ENCODE results near the gene RFX2. TPM values are rescaled to one million over a fixed set of nuclear protein-coding genes. Genes with fewer than 3 reads are reported as not detected.

RFX2 gene
- total RNA-seq = 1 to 10 TPM; 2.3 to 7.8 (median 4.4) TPM
- 10 to 100 TPM in 1 of 3 donors, 1 to 10 TPM in 2; 2.7 to 10.4 (median 4.8) TPM for polyA plus RNA-seq
- long read RNA-seq, donor 1 = 0 reads
- long read RNA-seq, donor 2 = 0 reads
- long read RNA-seq, donor 3 = 0 reads
- long read RNA-seq, donor 4, partial matches to known transcripts = 1 of 1 reads
- long read RNA-seq, donor 4, other reads (novel, unspliced or antisense) = 0 of 1 reads
- long read RNA-seq, donor 5, partial matches to known transcripts = 3 of 8 reads
- long read RNA-seq, donor 5, other reads (novel, unspliced or antisense) = 3 of 8 reads
- long read RNA-seq, donor 6, partial matches to known transcripts = 1 of 2 reads
- long read RNA-seq, donor 6, other reads (novel, unspliced or antisense) = 1 of 2 reads
- long read RNA-seq, donor 7 = 0 reads
- long read RNA-seq, donor 8 = 0 reads
- long read RNA-seq, donor 9 = 0 reads
- long read RNA-seq, donor 10 = 0 reads

DNA sequence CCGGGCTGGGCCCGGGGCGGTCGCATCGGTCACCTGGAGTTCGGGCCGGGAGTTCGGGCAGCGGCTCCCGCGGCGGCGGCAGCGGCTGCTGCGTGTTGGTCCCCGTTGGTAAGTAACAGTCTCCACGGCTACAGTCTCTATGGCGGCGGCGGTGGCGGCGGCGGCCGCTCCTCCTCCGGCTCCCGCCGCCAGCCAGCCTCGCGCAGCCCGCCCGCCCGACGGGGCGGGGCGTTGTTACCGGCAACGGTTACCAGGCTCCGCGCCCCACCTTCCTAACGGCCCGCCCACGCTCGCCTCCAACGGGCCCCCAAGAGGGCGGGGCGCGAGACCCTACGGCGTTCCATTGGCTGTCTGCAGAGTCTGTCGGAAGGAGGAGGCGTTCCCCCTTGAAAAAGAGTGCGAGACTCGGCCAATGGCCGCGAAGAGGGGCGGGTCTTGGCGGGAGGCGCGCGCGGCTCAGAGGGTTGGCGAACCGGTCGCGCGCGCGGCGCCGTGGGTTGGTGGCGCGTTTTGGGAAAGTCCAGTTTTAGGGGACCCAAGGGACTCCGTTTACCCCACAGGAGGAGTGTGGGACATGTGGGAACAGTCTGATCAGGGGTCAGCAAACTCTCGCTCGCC lies at the start of gene RFX2:
TSS of gene RFX2 (minus strand) at position 141 of the 618 bp plus-strand sequence. CDS start 63,004 bp downstream, outside the sequence.
- no peaks in the 10 kb centered on the region for H3K36me3 ChIP-seq (replicated peaks in 1 of 2)
- peak; percentile 98 to 99 (median 99) for DNase-seq
- TF ChIP-seq, protein P1, sequence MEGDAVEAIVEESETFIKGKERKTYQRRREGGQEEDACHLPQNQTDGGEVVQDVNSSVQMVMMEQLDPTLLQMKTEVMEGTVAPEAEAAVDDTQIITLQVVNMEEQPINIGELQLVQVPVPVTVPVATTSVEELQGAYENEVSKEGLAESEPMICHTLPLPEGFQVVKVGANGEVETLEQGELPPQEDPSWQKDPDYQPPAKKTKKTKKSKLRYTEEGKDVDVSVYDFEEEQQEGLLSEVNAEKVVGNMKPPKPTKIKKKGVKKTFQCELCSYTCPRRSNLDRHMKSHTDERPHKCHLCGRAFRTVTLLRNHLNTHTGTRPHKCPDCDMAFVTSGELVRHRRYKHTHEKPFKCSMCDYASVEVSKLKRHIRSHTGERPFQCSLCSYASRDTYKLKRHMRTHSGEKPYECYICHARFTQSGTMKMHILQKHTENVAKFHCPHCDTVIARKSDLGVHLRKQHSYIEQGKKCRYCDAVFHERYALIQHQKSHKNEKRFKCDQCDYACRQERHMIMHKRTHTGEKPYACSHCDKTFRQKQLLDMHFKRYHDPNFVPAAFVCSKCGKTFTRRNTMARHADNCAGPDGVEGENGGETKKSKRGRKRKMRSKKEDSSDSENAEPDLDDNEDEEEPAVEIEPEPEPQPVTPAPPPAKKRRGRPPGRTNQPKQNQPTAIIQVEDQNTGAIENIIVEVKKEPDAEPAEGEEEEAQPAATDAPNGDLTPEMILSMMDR (IDR thresholded peaks at IDR 0.05) = no peak
- TF ChIP-seq POLR2A (IDR thresholded peaks at IDR 0.05) = peak in 1 of 2 donors; percentile 59
- H3K4me1 ChIP-seq (replicated peaks in 1 of 2) = peaks cover 15 to 17% of the 10 kb centered on the region in 2 donors
- no peaks in the 10 kb centered on the region for H3K9me3 ChIP-seq (replicated peaks in 1 of 3)
- H3K27ac ChIP-seq = peak within 1 kb of the TSS in 3 of 5 donors; percentile 50 to 82 (median 75)
- peak within 1 kb of the TSS in 2 of 4 donors; percentile 55 to 94 for H3K4me3 ChIP-seq
- 0 to 1% (median 1%) methylated on average over 17 to 75 of the region's 75 CpGs for WGBS, 4 donors
- no peaks in the 10 kb centered on the region for H3K27me3 ChIP-seq
- intact Hi-C loops (cut with DNase I) = no loop called here

DNA sequence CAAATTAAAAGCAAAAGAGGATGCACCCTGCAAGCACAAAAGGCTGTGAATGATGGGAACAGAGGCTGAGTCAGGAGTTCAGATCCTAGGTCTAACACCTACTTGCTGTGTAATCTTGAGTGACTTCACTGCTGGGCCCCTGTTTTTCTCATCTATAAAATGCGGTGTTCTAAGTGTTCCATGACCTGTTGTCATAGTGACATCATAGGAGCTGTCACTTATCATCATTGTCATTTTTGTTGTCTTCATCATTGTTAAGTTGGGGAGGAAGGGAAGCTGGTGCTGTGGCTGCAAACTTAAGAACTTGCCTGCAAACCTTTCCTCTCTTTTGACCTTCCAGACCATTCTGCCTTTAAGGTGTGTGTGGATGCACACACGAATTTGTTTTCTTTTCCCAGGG lies 45.7 kb upstream of the RFX2 start:
- H3K4me1 ChIP-seq (replicated peaks in 1 of 2) = no peaks in the 10 kb centered on the region
- H3K4me3 ChIP-seq = no peak overlapping the region
- DNase-seq = no peak
- 44 to 56% (median 51%) methylated on average over 2 of the region's 2 CpGs for WGBS, 4 donors
- no peak overlapping the region for H3K27ac ChIP-seq
- no peak for TF ChIP-seq POLR2A (IDR thresholded peaks at IDR 0.05)
- TF ChIP-seq, protein P1 (IDR thresholded peaks at IDR 0.05) = no peak
- H3K9me3 ChIP-seq (replicated peaks in 1 of 3) = no peaks in the 10 kb centered on the region
- no peaks in the 10 kb centered on the region for H3K36me3 ChIP-seq (replicated peaks in 1 of 2)
- no peaks in the 10 kb centered on the region for H3K27me3 ChIP-seq
- intact Hi-C loops (cut with DNase I) = no loop called here

DNA sequence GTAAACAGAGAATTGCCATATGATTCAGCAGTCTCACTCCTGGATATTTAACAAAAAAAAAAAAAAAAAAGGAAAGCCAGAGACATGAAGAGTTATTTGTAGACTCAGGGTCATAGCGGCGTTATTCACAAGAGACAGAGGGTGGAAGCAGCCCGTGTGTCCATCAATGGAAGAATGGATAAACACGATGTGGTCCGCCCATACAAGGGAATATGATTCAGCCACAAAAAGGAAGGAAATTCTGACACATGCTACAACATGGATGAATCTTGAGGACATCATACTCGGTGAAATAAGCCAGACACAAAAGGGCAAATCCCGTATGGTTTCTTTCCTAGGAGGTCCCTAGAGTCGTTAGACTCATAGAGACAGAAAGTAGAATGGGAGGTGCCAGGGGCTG lies 40.0 kb upstream of the RFX2 start:
- H3K36me3 ChIP-seq (replicated peaks in 1 of 2) = no peaks in the 10 kb centered on the region
- H3K27me3 ChIP-seq = no peaks in the 10 kb centered on the region
- no peak overlapping the region for H3K27ac ChIP-seq
- H3K4me3 ChIP-seq = no peak overlapping the region
- H3K4me1 ChIP-seq (replicated peaks in 1 of 2) = no peaks in the 10 kb centered on the region
- H3K9me3 ChIP-seq (replicated peaks in 1 of 3) = no peaks in the 10 kb centered on the region
- 66 to 72% (median 69%) methylated on average over 8 of the region's 8 CpGs for WGBS, 4 donors
- no peak for DNase-seq
- TF ChIP-seq POLR2A (IDR thresholded peaks at IDR 0.05) = no peak
- TF ChIP-seq, protein P1 (IDR thresholded peaks at IDR 0.05) = no peak
- intact Hi-C loops (cut with DNase I) = no loop called here

DNA sequence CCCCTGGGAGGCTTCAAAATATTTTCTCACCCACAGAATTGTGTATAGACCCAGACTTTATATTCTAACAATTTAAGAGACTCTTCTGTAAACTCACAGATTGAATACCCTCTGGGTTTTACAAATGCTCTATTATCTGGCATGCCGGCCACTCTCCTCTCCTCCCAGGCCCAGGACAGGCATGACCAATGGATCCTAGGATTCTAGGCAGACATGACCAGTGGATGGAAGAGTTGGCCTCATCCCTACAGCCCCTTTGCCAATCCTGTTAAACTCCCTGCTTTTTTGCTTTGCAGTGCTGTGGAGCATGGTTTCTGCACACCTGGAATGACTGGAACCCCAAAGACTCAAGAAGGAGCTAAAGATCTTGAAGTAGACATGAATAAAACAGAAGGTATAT lies 30.9 kb upstream of the RFX2 start:
- intact Hi-C loops (cut with DNase I) = no loop called here
- WGBS, 4 donors = 68 to 90% (median 82%) methylated on average over 1 of the region's 1 CpG
- Histone ChIP-seq H3K4me3 (no peak overlapping the region), H3K27ac (no peak overlapping the region), H3K27me3 (no peaks in the 10 kb centered on the region), H3K9me3 (replicated peaks in 1 of 3) (no peaks in the 10 kb centered on the region), H3K4me1 (replicated peaks in 1 of 2) (no peaks in the 10 kb centered on the region), H3K36me3 (replicated peaks in 1 of 2) (no peaks in the 10 kb centered on the region)
- TF ChIP-seq, protein P1 (IDR thresholded peaks at IDR 0.05) = no peak
- TF ChIP-seq POLR2A (IDR thresholded peaks at IDR 0.05) = no peak
- no peak for DNase-seq
